Liver (tissue), 9 donors: ENCODE results near the gene ARIH1. TPM values are rescaled to one million over a fixed set of nuclear protein-coding genes. Genes with fewer than 3 reads are reported as not detected.

Experiments used
- DNase-seq: peaks from one replicate; pipeline ENCODE4 v3.0.0-alpha.2; 2017; ENCODE audit warnings: low spot score
- H3K27ac ChIP-seq, 2 donors: one replicate each; pipeline ENCODE4 v1.7.0; 2013; ENCODE audit warnings: inconsistent platforms in 2 of 2, low read length in 2 of 2, control low read depth in 1 of 2, low read depth in 1 of 2, mild to moderate bottlenecking in 1 of 2
- H3K27me3 ChIP-seq, 4 donors: one replicate each; pipeline versions ENCODE4 v1.6.1 to v1.7.0; 2013; ENCODE audit warnings: low read length in 3 of 4, inconsistent platforms in 1 of 4, mild to moderate bottlenecking in 1 of 4, moderate library complexity in 1 of 4; ENCODE audit not compliant: control insufficient read depth in 4 of 4, insufficient read depth in 4 of 4
- H3K36me3 ChIP-seq, 4 donors: one replicate each; pipeline versions ENCODE4 v1.6.1 to v1.7.0; 2013; ENCODE audit warnings: low read length in 3 of 4, mild to moderate bottlenecking in 3 of 4, low read depth in 1 of 4, moderate library complexity in 1 of 4; ENCODE audit not compliant: control insufficient read depth in 4 of 4, insufficient read depth in 3 of 4
- H3K4me1 ChIP-seq, 4 donors: one replicate each; pipeline versions ENCODE4 v1.6.1 to v1.7.0; 2013; ENCODE audit warnings: low read length in 3 of 4, mild to moderate bottlenecking in 3 of 4, moderate library complexity in 1 of 4; ENCODE audit not compliant: control insufficient read depth in 4 of 4, insufficient read depth in 4 of 4
- H3K4me3 ChIP-seq, 3 donors: one replicate each; pipeline versions ENCODE4 v1.6.1 to v1.7.0; 2013; ENCODE audit warnings: low read length in 3 of 3, control low read depth in 1 of 3, low read depth in 1 of 3, mild to moderate bottlenecking in 1 of 3
- H3K9ac ChIP-seq, 2 donors: one replicate each; pipeline ENCODE4 v1.7.0; 2013; ENCODE audit warnings: low read length in 2 of 2, mild to moderate bottlenecking in 2 of 2, moderate library complexity in 2 of 2, control low read depth in 1 of 2, low read depth in 1 of 2
- H3K9me3 ChIP-seq, 4 donors: one replicate each; pipeline versions ENCODE4 v1.6.1 to v1.7.0; 2013; ENCODE audit warnings: low read length in 3 of 4; ENCODE audit not compliant: control insufficient read depth in 4 of 4
- EGR1 ChIP-seq, 2 donors: IDR thresholded peaks; 2 replicates each; pipeline ENCODE4 v1.6.1; 2016 to 2018; ENCODE audit warnings: antibody characterized with exemption in 2 of 2, low read depth in 2 of 2
- FOXA1 ChIP-seq: IDR thresholded peaks from 2 replicates; pipeline ENCODE4 v1.6.1; 2016; ENCODE audit warnings: antibody characterized with exemption
- FOXA2 ChIP-seq: IDR thresholded peaks from 2 replicates; pipeline ENCODE4 v1.6.1; 2016; ENCODE audit warnings: antibody characterized with exemption
- GABPA ChIP-seq, 2 donors: IDR thresholded peaks in 1 of 2; conservative IDR thresholded peaks in 1 of 2; 2 replicates each; pipeline ENCODE4 v1.6.1; 2016; ENCODE audit warnings: antibody characterized with exemption in 2 of 2, mild to moderate bottlenecking in 1 of 2, moderate library complexity in 1 of 2
- HNF4A ChIP-seq, 2 donors: conservative IDR thresholded peaks; 2 replicates each; pipeline ENCODE4 v1.6.1; 2016; ENCODE audit warnings: antibody characterized with exemption in 2 of 2, mild to moderate bottlenecking in 2 of 2
- HNF4G ChIP-seq: IDR thresholded peaks from 2 replicates; pipeline ENCODE4 v1.6.1; 2016; ENCODE audit warnings: antibody characterized with exemption
- JUND ChIP-seq, 2 donors: IDR thresholded peaks; 2 replicates each; pipeline ENCODE4 v1.6.1; 2016; ENCODE audit warnings: antibody characterized with exemption in 2 of 2
- NR2F2 ChIP-seq: IDR thresholded peaks from 2 replicates; pipeline ENCODE4 v1.6.1; 2016; ENCODE audit warnings: antibody characterized with exemption
- RAD21 ChIP-seq, 2 donors: IDR thresholded peaks; 2 replicates each; pipeline ENCODE4 v1.6.1; 2016; ENCODE audit warnings: antibody characterized with exemption in 2 of 2, mild to moderate bottlenecking in 2 of 2
- RXRA ChIP-seq, 2 donors: IDR thresholded peaks; 2 replicates each; pipeline ENCODE4 v1.6.1; 2017 to 2018; ENCODE audit warnings: antibody characterized with exemption in 2 of 2, mild to moderate bottlenecking in 1 of 2
- SP1 ChIP-seq: IDR thresholded peaks from 2 replicates; pipeline ENCODE4 v1.6.1; 2018; ENCODE audit warnings: antibody characterized with exemption, mild to moderate bottlenecking
- TAF1 ChIP-seq: conservative IDR thresholded peaks from 2 replicates; pipeline ENCODE4 v1.6.1; 2016; ENCODE audit warnings: antibody characterized with exemption, mild to moderate bottlenecking
- YY1 ChIP-seq: IDR thresholded peaks from 2 replicates; pipeline ENCODE4 v1.6.1; 2016; ENCODE audit warnings: antibody characterized with exemption, mild to moderate bottlenecking
- WGBS: extraction: QIAGEN DNeasy Blood & Tissue Kit; methylation state at CpG from one replicate; pipeline ENCODE4 v1.1.7; 2013; 5-methylcytosine and 5-hydroxymethylcytosine counted together
- polyA plus RNA-seq, 2 donors: library from polyadenylated mRNA; stranded (reverse) in 1 of 2; unstranded in 1 of 2; fragments of 200-250 nt in 1 of 2; fragments of >200 nt in 1 of 2; fragmentation: Nextera tagmentation in 1 of 2; extraction: Ambion mirVana in 1 of 2; gene quantifications; one replicate each; pipeline versions ENCODE4 v1.2.1 to v1.2.3, GENCODE V29; 2013 to 2015
- total RNA-seq, 2 donors: library from RNA; depleted of rRNA; stranded (reverse); fragments of >200 nt; gene quantifications; one replicate each; pipeline ENCODE4 v1.2.3, GENCODE V29; 2014
- TF ChIP-seq, protein P1 (sequence below): IDR thresholded peaks from 2 replicates; pipeline ENCODE4 v1.6.1; 2016; ENCODE audit warnings: antibody characterized with exemption
- TF ChIP-seq, protein P2 (sequence below): IDR thresholded peaks from 2 replicates; pipeline ENCODE4 v1.6.1; 2016; ENCODE audit warnings: antibody characterized with exemption
- TF ChIP-seq, protein P3 (sequence below): fragments of 150-350 bp; IDR thresholded peaks from 2 replicates; pipeline ENCODE4 v1.5.1; 2017; ENCODE audit warnings: improper control_type of control experiment, low read depth, low read length; ENCODE audit not compliant: missing input control
- TF ChIP-seq, protein P4 (sequence below): IDR thresholded peaks from 2 replicates; pipeline ENCODE4 v1.6.1; 2016; ENCODE audit warnings: antibody characterized with exemption
- TF ChIP-seq, protein P5 (sequence below): IDR thresholded peaks from 2 replicates; pipeline ENCODE4 v1.6.1; 2016; ENCODE audit warnings: antibody characterized with exemption, mild to moderate bottlenecking
- donor health status: healthy.
- donor health status: healthy.
- donor health status: healthy.
- donor health status: healthy.
- donor health status: healthy.

The ARIH1 gene
- total and polyA plus RNA-seq, 4 donors = 10.8 to 23.8 (median 18.8) TPM

DNA sequence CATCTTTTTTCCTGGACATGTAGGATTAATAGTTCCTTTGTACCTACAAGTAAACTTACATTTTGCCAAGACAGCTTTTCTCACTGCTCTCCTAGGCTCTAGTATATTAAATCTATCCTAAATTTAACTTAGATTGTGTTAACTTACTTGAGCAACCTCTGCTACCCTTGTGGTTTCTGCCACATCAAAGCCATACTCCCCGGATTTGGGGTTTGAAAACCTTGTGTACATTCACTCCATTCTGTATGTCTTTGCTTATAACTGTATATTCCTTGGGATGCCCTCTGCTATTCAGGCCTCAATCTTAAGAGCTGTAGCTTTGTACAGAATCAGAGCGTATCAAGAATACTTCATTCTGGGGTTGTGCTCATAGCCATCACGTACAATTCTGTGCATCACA, 60.4 kb downstream of the ARIH1 start:
- H3K36me3 ChIP-seq = no peaks in the 10 kb centered on the region
- no peaks in the 10 kb centered on the region for H3K9me3 ChIP-seq
- H3K4me3 ChIP-seq = no peak overlapping the region
- no peak overlapping the region for H3K9ac ChIP-seq
- no peak for DNase-seq
- WGBS = 94% methylated on average over 3 of the region's 3 CpGs
- no peak for TF ChIP-seq NR2F2
- no peak for TF ChIP-seq GABPA (IDR thresholded peaks at IDR 0.05 in 1 of 2, conservative IDR thresholded peaks at IDR 0.05 in 1 of 2)
- TF ChIP-seq YY1 = no peak
- no peak for TF ChIP-seq EGR1 (IDR thresholded peaks at IDR 0.05; ENCODE audit: low read depth in 2 of 2)
- no peak for TF ChIP-seq RAD21 (IDR thresholded peaks at IDR 0.05)
- TF ChIP-seq, protein P1, sequence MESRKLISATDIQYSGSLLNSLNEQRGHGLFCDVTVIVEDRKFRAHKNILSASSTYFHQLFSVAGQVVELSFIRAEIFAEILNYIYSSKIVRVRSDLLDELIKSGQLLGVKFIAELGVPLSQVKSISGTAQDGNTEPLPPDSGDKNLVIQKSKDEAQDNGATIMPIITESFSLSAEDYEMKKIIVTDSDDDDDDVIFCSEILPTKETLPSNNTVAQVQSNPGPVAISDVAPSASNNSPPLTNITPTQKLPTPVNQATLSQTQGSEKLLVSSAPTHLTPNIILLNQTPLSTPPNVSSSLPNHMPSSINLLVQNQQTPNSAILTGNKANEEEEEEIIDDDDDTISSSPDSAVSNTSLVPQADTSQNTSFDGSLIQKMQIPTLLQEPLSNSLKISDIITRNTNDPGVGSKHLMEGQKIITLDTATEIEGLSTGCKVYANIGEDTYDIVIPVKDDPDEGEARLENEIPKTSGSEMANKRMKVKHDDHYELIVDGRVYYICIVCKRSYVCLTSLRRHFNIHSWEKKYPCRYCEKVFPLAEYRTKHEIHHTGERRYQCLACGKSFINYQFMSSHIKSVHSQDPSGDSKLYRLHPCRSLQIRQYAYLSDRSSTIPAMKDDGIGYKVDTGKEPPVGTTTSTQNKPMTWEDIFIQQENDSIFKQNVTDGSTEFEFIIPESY = no peak
- no peak for TF ChIP-seq JUND (IDR thresholded peaks at IDR 0.05)
- TF ChIP-seq, protein P2, sequence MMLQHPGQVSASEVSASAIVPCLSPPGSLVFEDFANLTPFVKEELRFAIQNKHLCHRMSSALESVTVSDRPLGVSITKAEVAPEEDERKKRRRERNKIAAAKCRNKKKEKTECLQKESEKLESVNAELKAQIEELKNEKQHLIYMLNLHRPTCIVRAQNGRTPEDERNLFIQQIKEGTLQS = no peak
- no peak for TF ChIP-seq FOXA2
- TF ChIP-seq FOXA1 = no peak
- TF ChIP-seq RXRA (IDR thresholded peaks at IDR 0.05) = no peak
- no peak for TF ChIP-seq SP1
- TF ChIP-seq, protein P3, sequence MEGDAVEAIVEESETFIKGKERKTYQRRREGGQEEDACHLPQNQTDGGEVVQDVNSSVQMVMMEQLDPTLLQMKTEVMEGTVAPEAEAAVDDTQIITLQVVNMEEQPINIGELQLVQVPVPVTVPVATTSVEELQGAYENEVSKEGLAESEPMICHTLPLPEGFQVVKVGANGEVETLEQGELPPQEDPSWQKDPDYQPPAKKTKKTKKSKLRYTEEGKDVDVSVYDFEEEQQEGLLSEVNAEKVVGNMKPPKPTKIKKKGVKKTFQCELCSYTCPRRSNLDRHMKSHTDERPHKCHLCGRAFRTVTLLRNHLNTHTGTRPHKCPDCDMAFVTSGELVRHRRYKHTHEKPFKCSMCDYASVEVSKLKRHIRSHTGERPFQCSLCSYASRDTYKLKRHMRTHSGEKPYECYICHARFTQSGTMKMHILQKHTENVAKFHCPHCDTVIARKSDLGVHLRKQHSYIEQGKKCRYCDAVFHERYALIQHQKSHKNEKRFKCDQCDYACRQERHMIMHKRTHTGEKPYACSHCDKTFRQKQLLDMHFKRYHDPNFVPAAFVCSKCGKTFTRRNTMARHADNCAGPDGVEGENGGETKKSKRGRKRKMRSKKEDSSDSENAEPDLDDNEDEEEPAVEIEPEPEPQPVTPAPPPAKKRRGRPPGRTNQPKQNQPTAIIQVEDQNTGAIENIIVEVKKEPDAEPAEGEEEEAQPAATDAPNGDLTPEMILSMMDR = no peak
- TF ChIP-seq, protein P4, sequence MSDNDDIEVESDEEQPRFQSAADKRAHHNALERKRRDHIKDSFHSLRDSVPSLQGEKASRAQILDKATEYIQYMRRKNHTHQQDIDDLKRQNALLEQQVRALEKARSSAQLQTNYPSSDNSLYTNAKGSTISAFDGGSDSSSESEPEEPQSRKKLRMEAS = no peak
- TF ChIP-seq, protein P5, sequence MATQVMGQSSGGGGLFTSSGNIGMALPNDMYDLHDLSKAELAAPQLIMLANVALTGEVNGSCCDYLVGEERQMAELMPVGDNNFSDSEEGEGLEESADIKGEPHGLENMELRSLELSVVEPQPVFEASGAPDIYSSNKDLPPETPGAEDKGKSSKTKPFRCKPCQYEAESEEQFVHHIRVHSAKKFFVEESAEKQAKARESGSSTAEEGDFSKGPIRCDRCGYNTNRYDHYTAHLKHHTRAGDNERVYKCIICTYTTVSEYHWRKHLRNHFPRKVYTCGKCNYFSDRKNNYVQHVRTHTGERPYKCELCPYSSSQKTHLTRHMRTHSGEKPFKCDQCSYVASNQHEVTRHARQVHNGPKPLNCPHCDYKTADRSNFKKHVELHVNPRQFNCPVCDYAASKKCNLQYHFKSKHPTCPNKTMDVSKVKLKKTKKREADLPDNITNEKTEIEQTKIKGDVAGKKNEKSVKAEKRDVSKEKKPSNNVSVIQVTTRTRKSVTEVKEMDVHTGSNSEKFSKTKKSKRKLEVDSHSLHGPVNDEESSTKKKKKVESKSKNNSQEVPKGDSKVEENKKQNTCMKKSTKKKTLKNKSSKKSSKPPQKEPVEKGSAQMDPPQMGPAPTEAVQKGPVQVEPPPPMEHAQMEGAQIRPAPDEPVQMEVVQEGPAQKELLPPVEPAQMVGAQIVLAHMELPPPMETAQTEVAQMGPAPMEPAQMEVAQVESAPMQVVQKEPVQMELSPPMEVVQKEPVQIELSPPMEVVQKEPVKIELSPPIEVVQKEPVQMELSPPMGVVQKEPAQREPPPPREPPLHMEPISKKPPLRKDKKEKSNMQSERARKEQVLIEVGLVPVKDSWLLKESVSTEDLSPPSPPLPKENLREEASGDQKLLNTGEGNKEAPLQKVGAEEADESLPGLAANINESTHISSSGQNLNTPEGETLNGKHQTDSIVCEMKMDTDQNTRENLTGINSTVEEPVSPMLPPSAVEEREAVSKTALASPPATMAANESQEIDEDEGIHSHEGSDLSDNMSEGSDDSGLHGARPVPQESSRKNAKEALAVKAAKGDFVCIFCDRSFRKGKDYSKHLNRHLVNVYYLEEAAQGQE = no peak
- TF ChIP-seq TAF1 = no peak
- no peak for TF ChIP-seq HNF4G
- no peak for TF ChIP-seq HNF4A (conservative IDR thresholded peaks at IDR 0.05)
- H3K27me3 ChIP-seq = no peaks in the 10 kb centered on the region
- no peak overlapping the region for H3K27ac ChIP-seq
- peaks cover 0 to 2% (median 0%) of the 10 kb centered on the region in 4 donors for H3K4me1 ChIP-seq
